Stimulated activated CD4-positive, alpha-beta T cell treated with anti-CD3 and anti-CD28 coated beads, Interleukin-1b, Interleukin-23, amount 100 ng/mL, for 1 hour (primary cell): Measurements from ENCODE around the gene AOAH.

Experiments
- DNase-seq, 2 donors: peaks; one replicate each; pipeline ENCODE4 v3.0.0-alpha.2; 2020; ENCODE audit warnings: low read depth in 2 of 2

AOAH gene

GRCh38 chr7:36692456-36692855, 31.8 kb downstream of the AOAH start:
- no peak for DNase-seq

GRCh38 chr7:36691983-36692382, 32.3 kb downstream of the AOAH start:
- no peak for DNase-seq

DNA sequence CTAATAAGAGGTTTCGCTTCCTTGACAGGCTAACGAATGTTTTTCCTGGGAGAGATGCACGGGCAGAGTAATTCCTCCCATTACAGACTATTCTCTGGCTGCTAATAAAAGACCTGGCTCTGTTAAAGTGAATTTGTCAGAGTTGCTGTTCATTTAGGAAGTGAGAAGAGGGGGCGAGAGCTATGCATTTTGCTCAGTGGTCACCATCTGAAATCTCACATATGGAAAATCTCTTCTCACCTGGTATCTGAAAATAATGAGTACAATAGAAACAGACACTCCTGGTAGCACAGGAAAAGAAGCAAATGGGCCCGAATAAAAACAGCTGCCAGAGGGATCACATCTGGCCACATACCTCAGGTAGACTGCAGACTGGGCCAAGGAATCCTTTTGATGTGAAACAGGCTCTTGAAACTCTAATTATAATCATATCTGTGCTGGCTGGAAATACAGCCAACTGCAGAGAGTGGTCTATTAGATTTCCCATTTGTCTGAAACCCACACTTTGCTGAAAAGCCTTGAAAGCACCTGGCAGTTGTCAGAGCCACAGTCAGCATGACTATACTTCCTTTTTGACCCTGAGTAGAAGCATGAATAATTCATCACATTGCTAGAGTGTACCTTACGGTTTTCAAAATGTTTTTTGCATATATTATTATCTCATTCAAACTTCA, 33.6 kb downstream of the AOAH start:
- no peak for DNase-seq

DNA sequence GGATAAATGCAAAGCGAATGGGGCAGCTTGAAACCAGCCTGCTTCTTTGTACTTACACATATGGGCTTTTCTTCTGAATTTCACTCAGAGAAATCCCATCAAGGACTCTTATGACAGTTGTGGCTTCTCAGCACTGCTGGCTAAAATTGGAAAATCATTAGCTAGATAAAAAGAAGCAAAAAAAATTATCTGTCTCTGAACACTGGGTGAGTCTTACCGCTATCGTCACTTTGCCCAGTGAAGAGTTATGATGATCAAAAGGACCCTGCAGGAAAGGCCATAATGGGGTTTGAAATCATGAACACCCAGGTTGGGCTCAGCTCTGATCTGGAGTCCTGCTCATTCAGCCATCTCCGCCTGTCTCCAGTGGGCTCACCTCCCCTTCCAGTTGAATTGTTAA, 34.3 kb downstream of the AOAH start:
- no peak for DNase-seq

- no peak for DNase-seq
Observed at GRCh38 chr7:36686499-36686898, 37.8 kb downstream of the AOAH start.

GRCh38 chr7:36684954-36685353, 39.3 kb downstream of the AOAH start:
- DNase-seq = no peak

- DNase-seq = no peak
Observed at GRCh38 chr7:36683695-36684357, 40.5 kb downstream of the AOAH start.

GRCh38 chr7:36683111-36683510, 41.2 kb downstream of the AOAH start:
- DNase-seq = no peak

- DNase-seq = no peak
Observed at GRCh38 chr7:36682102-36682501, 42.2 kb downstream of the AOAH start.

DNA sequence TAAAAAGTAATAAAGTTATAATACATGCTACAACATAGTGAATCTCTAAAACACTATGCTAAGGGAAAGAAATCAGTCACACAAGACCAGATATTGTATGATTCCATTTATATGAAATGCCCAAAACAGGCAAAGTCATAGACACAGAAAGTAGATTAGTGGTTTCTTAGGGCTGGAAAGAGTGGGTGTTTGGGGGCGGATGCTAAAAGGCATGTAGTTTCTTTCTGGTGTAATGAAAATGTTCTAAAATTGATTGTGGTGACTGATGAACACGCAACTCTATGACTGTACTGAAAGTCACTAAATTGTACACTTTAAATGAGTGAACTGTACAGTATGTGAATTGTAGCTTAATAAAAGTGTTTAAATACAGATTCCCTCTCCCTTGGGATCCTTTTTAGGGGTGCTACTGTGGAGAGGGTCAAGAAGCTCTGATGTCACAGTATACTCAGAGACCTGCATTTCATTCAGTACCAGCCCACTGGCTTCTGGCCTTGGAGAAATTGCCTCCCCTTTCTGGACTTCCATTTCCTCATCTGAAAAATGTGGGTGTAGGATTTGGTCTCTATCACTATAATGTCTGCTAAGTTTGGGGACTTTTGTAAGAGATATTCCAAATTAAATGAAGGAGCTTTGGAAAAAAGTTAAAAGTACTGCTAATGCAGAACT, 46.4 kb downstream of the AOAH start:
- DNase-seq = peak in 1 of 2 donors; percentile 47

- DNase-seq = no peak
Observed at GRCh38 chr7:36673703-36674102, 50.6 kb downstream of the AOAH start.

DNA sequence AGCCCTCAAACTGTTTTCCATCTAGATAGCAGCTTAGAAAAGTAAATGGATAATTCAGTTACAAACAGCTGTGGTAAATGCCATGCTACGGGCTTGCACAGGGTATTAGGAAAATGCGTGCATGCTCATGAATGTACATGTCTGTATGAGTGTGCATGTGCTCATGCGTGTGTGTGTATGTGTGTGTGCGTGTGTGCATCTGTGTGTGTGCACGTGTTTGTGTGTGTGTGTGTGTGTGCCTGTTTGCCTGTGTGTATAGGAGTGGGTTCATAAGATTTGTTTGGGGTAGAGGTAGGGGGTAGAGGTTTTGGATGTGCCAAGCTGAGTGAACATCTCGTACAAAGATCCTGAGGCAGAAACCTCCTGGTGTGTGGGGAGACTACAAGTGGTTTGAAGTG, 52.9 kb downstream of the AOAH start:
- DNase-seq = no peak

DNA sequence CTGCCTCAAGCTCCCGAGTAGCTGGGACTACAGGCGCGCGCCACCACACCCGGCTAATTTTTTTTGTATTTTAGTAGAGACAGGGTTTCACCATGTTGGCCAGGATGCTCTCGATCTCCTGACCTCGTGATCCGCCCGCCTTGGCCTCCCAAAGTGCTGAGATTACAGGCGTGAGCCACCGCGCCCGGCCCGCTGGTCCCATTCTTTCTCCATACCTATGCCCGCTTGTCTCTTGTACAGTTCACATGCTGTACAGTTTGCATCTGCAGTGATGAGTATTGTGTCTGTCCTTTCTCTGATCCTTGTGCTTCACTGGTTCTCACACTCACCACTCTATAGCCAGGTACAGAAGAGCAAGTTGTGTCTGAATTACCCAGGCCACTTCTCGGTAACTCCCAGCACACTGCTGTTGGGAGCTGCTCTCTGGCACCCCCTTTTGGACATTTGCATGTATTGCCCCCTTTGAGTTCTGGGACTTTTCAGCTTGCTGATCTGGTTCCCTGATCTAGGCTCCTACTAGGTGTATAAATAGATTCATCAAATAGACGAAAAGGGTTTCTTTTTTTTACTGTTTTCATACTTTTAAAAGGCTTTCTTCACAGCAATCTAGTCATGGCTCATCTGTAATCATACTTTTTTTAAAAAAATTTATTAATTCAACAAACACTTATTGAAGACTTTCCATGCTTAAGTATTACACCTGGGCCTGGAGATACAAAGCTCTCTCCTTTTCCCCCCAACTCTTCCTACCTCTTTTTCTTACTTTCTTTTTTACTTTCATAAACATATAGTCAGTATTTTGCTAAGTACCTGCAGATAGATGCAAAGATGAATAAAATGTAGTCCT, 53.5 kb downstream of the AOAH start:
- DNase-seq = peak; percentile 42 to 46

- no peak for DNase-seq
Observed at GRCh38 chr7:36668750-36669149, 55.5 kb downstream of the AOAH start.

- no peak for DNase-seq
Observed at GRCh38 chr7:36668080-36668479, 56.2 kb downstream of the AOAH start.

- no peak for DNase-seq
Observed at GRCh38 chr7:36667007-36667745, 57.1 kb downstream of the AOAH start.

GRCh38 chr7:36663481-36663880, 60.8 kb downstream of the AOAH start:
- no peak for DNase-seq

DNA sequence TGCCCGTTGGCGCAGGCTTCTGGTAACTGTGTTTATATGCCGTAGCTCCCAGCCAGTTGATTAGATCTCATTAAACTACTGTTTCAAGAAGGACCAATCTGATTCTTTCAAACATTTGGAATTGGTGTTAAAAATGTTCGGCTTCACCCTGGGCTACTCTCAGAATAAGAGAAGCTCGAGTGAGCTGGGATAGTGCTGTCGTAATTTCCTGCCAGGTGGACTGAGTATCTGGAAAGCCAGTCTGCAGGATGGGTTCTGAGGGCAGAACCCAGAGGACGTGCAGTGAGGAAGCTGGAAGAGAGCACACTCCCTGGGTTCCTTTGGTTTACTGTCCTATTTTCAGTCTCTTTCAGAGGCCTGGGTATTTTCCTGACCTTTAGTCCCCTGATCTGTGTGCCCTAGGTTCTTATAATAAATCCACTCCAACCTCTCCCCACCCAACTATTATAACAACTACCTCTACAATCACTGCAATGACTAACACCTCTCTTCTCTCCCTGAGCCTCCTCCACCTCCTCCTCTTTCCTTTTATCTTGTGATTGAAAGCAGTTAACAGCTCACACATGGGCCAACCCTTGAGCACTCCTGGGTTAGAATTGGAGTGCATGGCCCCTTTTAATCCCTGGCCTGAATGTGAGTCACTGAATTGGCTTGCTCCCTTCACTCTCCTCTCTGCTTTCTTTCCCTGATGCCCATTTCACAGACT, 63.0 kb downstream of the AOAH start:
- DNase-seq = no peak

DNA sequence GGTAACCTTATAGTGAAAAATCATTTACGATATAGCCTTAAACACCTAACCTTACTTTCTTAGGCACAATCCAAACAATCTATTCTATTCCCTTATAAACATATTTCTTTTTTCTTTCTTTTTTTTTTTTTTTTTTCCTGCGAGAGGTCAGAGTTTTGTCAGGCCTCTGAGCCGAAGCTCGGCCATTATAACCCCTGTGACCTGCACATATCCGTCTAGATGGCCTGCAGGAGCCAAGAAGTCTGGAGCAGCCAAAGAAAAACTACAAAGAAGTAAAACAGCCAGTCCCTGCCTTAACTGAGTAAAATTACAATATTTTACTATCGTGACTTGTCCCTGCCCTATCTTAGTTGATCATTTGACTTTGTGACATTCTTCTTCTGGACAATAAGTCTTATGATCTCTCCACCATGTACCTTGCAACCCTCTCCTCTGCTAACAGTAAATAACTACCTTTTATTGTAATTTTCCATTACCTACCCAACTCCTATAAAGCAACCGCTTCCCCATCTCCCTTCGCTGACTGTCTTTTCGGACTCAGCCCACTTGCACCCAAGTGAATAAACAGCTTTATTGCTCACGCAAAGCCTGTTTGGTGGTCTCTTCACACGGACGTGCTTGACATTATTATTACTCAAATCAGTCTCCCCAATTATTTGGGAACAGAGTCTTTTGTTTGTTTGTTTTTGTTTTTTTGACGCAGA, 64.5 kb downstream of the AOAH start:
- no peak for DNase-seq

DNA sequence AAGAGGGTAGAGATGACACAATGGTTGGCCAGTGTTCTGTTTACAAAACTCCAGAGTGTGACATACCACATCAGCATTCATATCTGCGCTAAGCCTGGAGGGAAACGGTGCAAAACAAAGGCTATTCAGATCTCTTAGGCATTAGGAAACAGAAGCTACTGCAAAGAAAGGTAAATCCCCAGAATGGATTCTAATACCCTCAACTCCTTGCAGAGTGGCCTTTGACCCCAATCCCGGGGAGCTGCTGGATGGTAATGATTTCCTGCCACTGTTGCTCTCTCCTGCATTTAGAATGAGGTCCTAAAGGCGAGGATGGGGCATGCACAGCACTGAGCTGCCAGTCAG, 65.2 kb downstream of the AOAH start:
- DNase-seq = no peak
